CD4-positive, CD25-positive, alpha-beta regulatory T cell (primary cell): ENCODE measurements around the gene OSBPL3. TPM values are rescaled to one million over a fixed set of nuclear protein-coding genes. Genes with fewer than 3 reads are reported as not detected.

Experiments used
- ATAC-seq, 2 donors: fragments of 150-1000 bp; cut with Tn5 transposase; one replicate each; pipeline ENCODE4 v1.10.0; 2021; ENCODE audit warnings: low read depth in 2 of 2, moderate number of reproducible peaks in 2 of 2, moderate library complexity in 1 of 2
- DNase-seq, 3 donors: peaks; one replicate each; pipeline versions ENCODE4 v3.0.0 to v3.0.0-alpha.2; 2012 to 2022; ENCODE audit warnings: mixed read lengths in 1 of 3
- H3K27ac ChIP-seq: one replicate; pipeline ENCODE4 v1.7.0; 2013; ENCODE audit warnings: mild to moderate bottlenecking, low read length; ENCODE audit not compliant: insufficient read depth, poor library complexity, severe bottlenecking
- H3K27me3 ChIP-seq: one replicate; pipeline ENCODE4 v1.7.0; 2013; ENCODE audit warnings: low read length; ENCODE audit not compliant: control insufficient read depth, insufficient read depth
- H3K36me3 ChIP-seq: one replicate; pipeline ENCODE4 v1.7.0; 2013; ENCODE audit warnings: mild to moderate bottlenecking, low read length, moderate library complexity; ENCODE audit not compliant: control insufficient read depth, insufficient read depth
- H3K4me1 ChIP-seq: 2 replicates; pipeline ENCODE4 v1.7.0; 2013; ENCODE audit warnings: mild to moderate bottlenecking, low read length; ENCODE audit not compliant: insufficient read depth, control insufficient read depth, poor library complexity, severe bottlenecking
- H3K4me3 ChIP-seq: one replicate; pipeline ENCODE4 v1.7.0; 2013; ENCODE audit warnings: low read depth, mild to moderate bottlenecking, low read length, moderate library complexity
- H3K9me3 ChIP-seq, 2 experiments: 1 replicate in 1 of 2; 2 replicates in 1 of 2; pipeline ENCODE4 v1.7.0; 2013; ENCODE audit warnings: low read length in 2 of 2, mild to moderate bottlenecking in 1 of 2, moderate library complexity in 1 of 2; ENCODE audit not compliant: control insufficient read depth in 2 of 2
- H3K27ac Mint-ChIP-seq, 3 donors: one replicate each; pipeline ENCODE4 v1.8.0; 2020 to 2022; ENCODE audit warnings: mild to moderate bottlenecking in 3 of 3, mixed read lengths in 3 of 3, moderate library complexity in 2 of 3
- H3K27me3 Mint-ChIP-seq: one replicate; pipeline ENCODE4 v1.8.0; 2022; ENCODE audit warnings: mild to moderate bottlenecking, mixed read lengths
- H3K36me3 Mint-ChIP-seq: one replicate; pipeline ENCODE4 v1.8.0; 2020; ENCODE audit warnings: mixed read lengths
- H3K4me1 Mint-ChIP-seq, 4 donors: one replicate each; pipeline ENCODE4 v1.8.0; 2020 to 2022; ENCODE audit warnings: mixed read lengths in 4 of 4, mild to moderate bottlenecking in 1 of 4
- H3K4me3 Mint-ChIP-seq, 4 donors: one replicate each; pipeline ENCODE4 v1.8.0; 2020 to 2022; ENCODE audit warnings: mild to moderate bottlenecking in 4 of 4, mixed read lengths in 4 of 4, moderate library complexity in 3 of 4
- H3K9me3 Mint-ChIP-seq, 7 donors: one replicate each; pipeline ENCODE4 v1.8.0; 2020 to 2022; ENCODE audit warnings: mixed read lengths in 7 of 7, mild to moderate bottlenecking in 3 of 7, moderate library complexity in 2 of 7
- polyA plus RNA-seq, 4 donors: library from polyadenylated mRNA; unstranded; fragments of 300-500 nt; fragmentation: Illumina TruSeq; gene quantifications; one replicate each; pipeline ENCODE4 v1.2.3, GENCODE V29; 2021
- total RNA-seq: library from RNA; stranded (reverse); gene quantifications from one replicate; pipeline ENCODE4 v1.2.3, GENCODE V29; 2022

OSBPL3 gene
- total and polyA plus RNA-seq, 5 donors from 2014 or later, result 9.1 to 43.0 (median 14.3) TPM

- Histone ChIP-seq H3K27ac (no peak overlapping the region), H3K4me3 (no peak overlapping the region), H3K27me3 (no peaks in the 10 kb centered on the region), H3K9me3 (no peaks in the 10 kb centered on the region), H3K4me1 (peaks cover 37% of the 10 kb centered on the region), H3K36me3 (no peaks in the 10 kb centered on the region)
- Mint-ChIP-seq H3K4me3 (no peak overlapping the region), H3K4me1 (peaks cover 51 to 83% (median 71%) of the 10 kb centered on the region in 4 donors), H3K27me3 (no peaks in the 10 kb centered on the region), H3K36me3 (no peaks in the 10 kb centered on the region), H3K27ac (peak overlapping the region in 2 of 3 donors; percentile 5 to 53), H3K9me3 (no peaks in the 10 kb centered on the region)
- ATAC-seq (no peak), DNase-seq (peak in 1 of 3 donors; percentile 28)
Measured at GRCh38 chr7:24917510-24918239, 62.3 kb downstream of the OSBPL3 start.

GRCh38 chr7:24916463-24917040 is 63.4 kb downstream of the OSBPL3 start:
- H3K27me3 ChIP-seq, result no peaks in the 10 kb centered on the region
- H3K4me1 ChIP-seq, result peaks cover 39% of the 10 kb centered on the region
- H3K4me3 ChIP-seq, result no peak overlapping the region
- Mint-ChIP-seq H3K27ac (no peak overlapping the region), H3K9me3 (no peaks in the 10 kb centered on the region), H3K27me3 (no peaks in the 10 kb centered on the region), H3K36me3 (no peaks in the 10 kb centered on the region), H3K4me3 (no peak overlapping the region), H3K4me1 (peaks cover 43 to 83% (median 70%) of the 10 kb centered on the region in 4 donors)
- no peaks in the 10 kb centered on the region for H3K36me3 ChIP-seq
- no peaks in the 10 kb centered on the region for H3K9me3 ChIP-seq
- no peak for DNase-seq
- H3K27ac ChIP-seq, result no peak overlapping the region
- no peak for ATAC-seq

- ATAC-seq (no peak), DNase-seq (no peak)
- Mint-ChIP-seq H3K27me3 (no peaks in the 10 kb centered on the region), H3K27ac (peak overlapping the region in 1 of 3 donors; percentile 55), H3K36me3 (no peaks in the 10 kb centered on the region), H3K4me1 (peaks cover 34 to 85% (median 69%) of the 10 kb centered on the region in 4 donors), H3K4me3 (no peak overlapping the region), H3K9me3 (no peaks in the 10 kb centered on the region)
- Histone ChIP-seq H3K27me3 (no peaks in the 10 kb centered on the region), H3K4me1 (peaks cover 40% of the 10 kb centered on the region), H3K36me3 (no peaks in the 10 kb centered on the region), H3K4me3 (no peak overlapping the region), H3K27ac (no peak overlapping the region), H3K9me3 (no peaks in the 10 kb centered on the region)
Measured at GRCh38 chr7:24914465-24914859, 65.5 kb downstream of the OSBPL3 start.

GRCh38 chr7:24913801-24914464 is 66.0 kb downstream of the OSBPL3 start:
- no peak overlapping the region for H3K27ac Mint-ChIP-seq
- DNase-seq, result no peak
- no peak overlapping the region for H3K4me3 Mint-ChIP-seq
- H3K36me3 Mint-ChIP-seq, result no peaks in the 10 kb centered on the region
- H3K9me3 Mint-ChIP-seq, result no peaks in the 10 kb centered on the region
- no peaks in the 10 kb centered on the region for H3K9me3 ChIP-seq
- no peak for ATAC-seq
- H3K4me1 Mint-ChIP-seq, result peaks cover 30 to 80% (median 65%) of the 10 kb centered on the region in 4 donors
- no peaks in the 10 kb centered on the region for H3K27me3 ChIP-seq
- H3K27ac ChIP-seq, result no peak overlapping the region
- no peaks in the 10 kb centered on the region for H3K27me3 Mint-ChIP-seq
- H3K36me3 ChIP-seq, result no peaks in the 10 kb centered on the region
- no peak overlapping the region for H3K4me3 ChIP-seq
- H3K4me1 ChIP-seq, result peaks cover 45% of the 10 kb centered on the region

GRCh38 chr7:24912874-24913514 is 67.0 kb downstream of the OSBPL3 start:
- H3K4me3 ChIP-seq, result no peak overlapping the region
- H3K4me1 Mint-ChIP-seq, result peaks cover 30 to 71% (median 55%) of the 10 kb centered on the region in 4 donors
- H3K27ac Mint-ChIP-seq, result peak overlapping the region; percentile 27 to 77 (median 54)
- no peak overlapping the region for H3K27ac ChIP-seq
- no peak for DNase-seq
- H3K36me3 Mint-ChIP-seq, result no peaks in the 10 kb centered on the region
- peaks cover 55% of the 10 kb centered on the region for H3K4me1 ChIP-seq
- ATAC-seq, result no peak
- H3K27me3 Mint-ChIP-seq, result no peaks in the 10 kb centered on the region
- H3K36me3 ChIP-seq, result no peaks in the 10 kb centered on the region
- peak overlapping the region in 2 of 4 donors; percentile 25 to 26 for H3K4me3 Mint-ChIP-seq
- H3K9me3 Mint-ChIP-seq, result no peaks in the 10 kb centered on the region
- no peaks in the 10 kb centered on the region for H3K9me3 ChIP-seq
- H3K27me3 ChIP-seq, result no peaks in the 10 kb centered on the region

GRCh38 chr7:24912424-24912823 is 67.6 kb downstream of the OSBPL3 start:
- Mint-ChIP-seq H3K27me3 (no peaks in the 10 kb centered on the region), H3K27ac (peak overlapping the region; percentile 27 to 77 (median 50)), H3K9me3 (no peaks in the 10 kb centered on the region), H3K4me1 (peaks cover 30 to 67% (median 50%) of the 10 kb centered on the region in 4 donors), H3K36me3 (no peaks in the 10 kb centered on the region), H3K4me3 (peak overlapping the region in 1 of 4 donors; percentile 26)
- no peak overlapping the region for H3K4me3 ChIP-seq
- ATAC-seq (no peak), DNase-seq (no peak)
- no peak overlapping the region for H3K27ac ChIP-seq
- no peaks in the 10 kb centered on the region for H3K27me3 ChIP-seq
- H3K9me3 ChIP-seq, result no peaks in the 10 kb centered on the region
- peaks cover 61% of the 10 kb centered on the region for H3K4me1 ChIP-seq
- H3K36me3 ChIP-seq, result no peaks in the 10 kb centered on the region

- peak overlapping the region; percentile 65 to 74 (median 70) for H3K4me3 Mint-ChIP-seq
- no peaks in the 10 kb centered on the region for H3K27me3 Mint-ChIP-seq
- H3K36me3 Mint-ChIP-seq, result no peaks in the 10 kb centered on the region
- peak overlapping the region; percentile 70 for H3K4me3 ChIP-seq
- H3K27ac Mint-ChIP-seq, result peak overlapping the region; percentile 60 to 85 (median 83)
- DNase-seq, result peak in 2 of 3 donors; percentile 68 to 92
- peak overlapping the region; percentile 62 for H3K27ac ChIP-seq
- no peaks in the 10 kb centered on the region for H3K9me3 ChIP-seq
- H3K4me1 ChIP-seq, result peaks cover 72% of the 10 kb centered on the region
- H3K4me1 Mint-ChIP-seq, result peaks cover 27 to 58% (median 45%) of the 10 kb centered on the region in 4 donors
- H3K27me3 ChIP-seq, result no peaks in the 10 kb centered on the region
- peak; percentile 75 to 76 for ATAC-seq
- no peaks in the 10 kb centered on the region for H3K36me3 ChIP-seq
- no peaks in the 10 kb centered on the region for H3K9me3 Mint-ChIP-seq
Measured at GRCh38 chr7:24911213-24911603, 68.8 kb downstream of the OSBPL3 start.
